OCI-LY1 (cell line): Measurements from ENCODE around the gene TTC16.

Source experiments
- CTCF ChIP-seq: fragments of 200-600 bp; sonication (generic), shearing (Covaris generic); IDR thresholded peaks from 2 replicates; pipeline ENCODE4 v1.5.1; 2017; ENCODE audit warnings: mild to moderate bottlenecking, antibody characterized with exemption, low read length, moderate library complexity, mixed read lengths
- EZH2 ChIP-seq: fragments of 200-600 bp; sonication (generic), shearing (Covaris generic); IDR thresholded peaks from 2 replicates; pipeline ENCODE4 v1.8.0; 2017; ENCODE audit warnings: borderline replicate concordance, mixed run types, mild to moderate bottlenecking, antibody characterized with exemption, low read length, moderate library complexity, mixed read lengths

DNA sequence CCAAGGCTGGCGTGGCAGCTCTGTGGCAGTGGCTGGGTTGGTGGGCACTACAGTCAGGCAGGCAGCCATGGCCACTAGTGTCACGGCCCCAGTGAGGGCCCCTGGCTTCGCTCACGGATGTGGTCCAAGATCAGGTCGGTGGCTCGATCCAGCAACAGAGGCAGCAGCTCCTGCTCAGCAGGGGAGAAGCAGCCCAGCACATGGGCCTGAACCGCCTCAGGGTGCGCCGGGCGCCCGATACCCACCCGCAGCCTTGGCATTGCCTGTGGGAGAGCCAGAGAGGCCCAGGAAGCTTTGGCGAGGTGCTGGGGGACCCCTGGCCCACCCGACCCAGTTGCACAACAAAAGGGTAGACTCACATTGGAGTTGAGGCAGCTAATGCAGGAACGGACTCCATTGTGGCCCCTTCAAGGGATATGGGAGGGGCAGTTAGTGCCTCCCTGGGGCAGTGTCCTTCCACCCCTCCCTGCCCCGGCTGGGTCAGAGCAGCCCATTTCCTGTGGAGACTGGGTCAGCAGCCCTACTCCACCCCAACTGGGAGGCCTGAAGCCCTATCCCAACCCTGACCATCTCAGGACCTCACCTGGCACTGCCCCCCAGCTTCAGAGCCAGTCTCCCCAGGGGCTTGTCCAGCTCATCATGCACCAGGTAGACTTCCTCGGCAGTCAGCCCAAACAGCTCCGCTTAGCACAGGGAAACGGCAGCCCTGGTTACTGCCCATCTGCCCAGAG, 1.7 kb upstream of the TTC16 start:
- no peak for TF ChIP-seq CTCF
- no peak for TF ChIP-seq EZH2
